ENCODE results near the gene OR13C5.

OR13C5 gene

GRCh38 chr9:104553261-104553660 is 46.0 kb downstream of the OR13C5 start:
- DNase-seq (ENCODE audit: low read depth, low spot score): no peak
